ENCODE data around the gene SERAC1.

Gene SERAC1

GRCh38 chr6:158118886-158119285, 49.2 kb downstream of the SERAC1 start:
- DNase-seq: no peak

GRCh38 chr6:158115508-158115907, 52.6 kb downstream of the SERAC1 start:
- no peak for DNase-seq

- DNase-seq: no peak
Observed at GRCh38 chr6:158115102-158115501, 53.0 kb downstream of the SERAC1 start.

- no peak for DNase-seq
Observed at GRCh38 chr6:158113802-158114201, 54.3 kb downstream of the SERAC1 start.

- DNase-seq: no peak
Observed at GRCh38 chr6:158111987-158112386, 56.1 kb downstream of the SERAC1 start.

- no peak for DNase-seq
Observed at GRCh38 chr6:158110986-158111385, 57.1 kb downstream of the SERAC1 start.

- DNase-seq: no peak
Observed at GRCh38 chr6:158109748-158110147, 58.3 kb downstream of the SERAC1 start.

GRCh38 chr6:158104696-158105095, 63.4 kb downstream of the SERAC1 start:
- DNase-seq: no peak

- DNase-seq: no peak
Observed at GRCh38 chr6:158103228-158103627, 64.8 kb downstream of the SERAC1 start.

GRCh38 chr6:158095671-158096070, 72.4 kb downstream of the SERAC1 start:
- DNase-seq: no peak

GRCh38 chr6:158095031-158095430, 73.0 kb downstream of the SERAC1 start:
- DNase-seq: no peak

GRCh38 chr6:158092806-158093205, 75.3 kb downstream of the SERAC1 start:
- no peak for DNase-seq

- DNase-seq: no peak
Observed at GRCh38 chr6:158087224-158087867, 80.7 kb downstream of the SERAC1 start.

GRCh38 chr6:158086504-158087223, 81.4 kb downstream of the SERAC1 start:
- DNase-seq: no peak

- DNase-seq: no peak
Observed at GRCh38 chr6:158086054-158086503, 82.0 kb downstream of the SERAC1 start.

GRCh38 chr6:158085261-158086053, 82.6 kb downstream of the SERAC1 start:
- no peak for DNase-seq

- DNase-seq: no peak
Observed at GRCh38 chr6:158083455-158084325, 84.4 kb downstream of the SERAC1 start.

GRCh38 chr6:158081657-158081935, 86.5 kb downstream of the SERAC1 start:
- DNase-seq: no peak

GRCh38 chr6:158080849-158081656, 87.0 kb downstream of the SERAC1 start:
- no peak for DNase-seq

- DNase-seq: no peak
Observed at GRCh38 chr6:158078320-158078719, 89.7 kb downstream of the SERAC1 start.

GRCh38 chr6:158077676-158078075, 90.4 kb downstream of the SERAC1 start:
- no peak for DNase-seq

GRCh38 chr6:158076548-158076947, 91.5 kb downstream of the SERAC1 start:
- no peak for DNase-seq
